HG02852 (cell line): Measurements from ENCODE around the gene WDR83.
"Not testable (repeated sequence)": the region's sequence is repeated elsewhere in the genome, so short reads cannot be mapped to it uniquely, and the experiment has no call there.

Source experiments
- ATAC-seq: cut with Tn5 transposase; IDR thresholded peaks from one replicate; pipeline ENCODE4 v1.9.1; 2021; ENCODE audit warnings: mild to moderate bottlenecking, moderate library complexity; ENCODE audit not compliant: unreplicated experiment

The WDR83 gene

GRCh38 chr19:12655546-12655945, 11.1 kb upstream of the WDR83 start:
- ATAC-seq, result no peak

GRCh38 chr19:12656899-12657571, 9.6 kb upstream of the WDR83 start:
- no peak for ATAC-seq

DNA sequence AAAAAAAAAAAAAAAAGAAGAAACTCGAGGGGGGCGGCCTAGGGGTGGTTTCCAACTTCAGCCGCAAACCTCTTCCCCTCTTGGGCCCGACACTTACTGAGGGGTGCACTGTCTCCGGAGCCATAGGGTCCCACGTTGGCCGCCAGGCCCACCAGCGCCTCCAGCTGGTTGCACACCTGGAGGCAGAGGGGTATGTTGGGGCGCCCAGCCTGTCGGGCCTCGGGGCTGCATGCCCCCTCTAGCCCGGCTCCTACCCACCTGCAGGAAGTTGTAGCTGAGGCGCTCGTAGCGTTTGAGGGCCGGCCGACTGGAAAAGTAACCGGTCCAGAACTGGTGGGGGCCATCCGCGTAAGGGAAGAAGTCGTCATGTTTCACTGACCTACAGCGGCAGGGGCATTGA, 8.6 kb upstream of the WDR83 start:
- no peak for ATAC-seq

DNA sequence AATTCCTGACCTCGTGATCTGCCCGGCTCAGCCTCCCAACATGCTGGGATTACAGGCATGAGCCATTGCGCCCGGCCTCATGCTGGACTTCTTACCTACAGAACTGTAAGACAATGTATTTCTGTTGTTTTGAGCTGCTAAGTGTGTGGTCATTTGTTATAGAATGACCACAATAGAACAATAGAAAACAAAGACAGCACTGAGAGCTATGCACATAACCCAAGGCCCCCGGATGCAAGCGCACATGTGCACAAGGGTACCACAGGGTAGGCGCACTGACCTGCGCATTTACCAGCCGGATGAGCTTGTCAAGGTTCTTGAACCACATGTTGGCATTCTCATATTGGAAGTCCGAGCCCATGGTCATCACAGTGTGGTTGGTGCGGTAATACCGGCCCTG, 5.6 kb upstream of the WDR83 start:
- no peak for ATAC-seq

DNA sequence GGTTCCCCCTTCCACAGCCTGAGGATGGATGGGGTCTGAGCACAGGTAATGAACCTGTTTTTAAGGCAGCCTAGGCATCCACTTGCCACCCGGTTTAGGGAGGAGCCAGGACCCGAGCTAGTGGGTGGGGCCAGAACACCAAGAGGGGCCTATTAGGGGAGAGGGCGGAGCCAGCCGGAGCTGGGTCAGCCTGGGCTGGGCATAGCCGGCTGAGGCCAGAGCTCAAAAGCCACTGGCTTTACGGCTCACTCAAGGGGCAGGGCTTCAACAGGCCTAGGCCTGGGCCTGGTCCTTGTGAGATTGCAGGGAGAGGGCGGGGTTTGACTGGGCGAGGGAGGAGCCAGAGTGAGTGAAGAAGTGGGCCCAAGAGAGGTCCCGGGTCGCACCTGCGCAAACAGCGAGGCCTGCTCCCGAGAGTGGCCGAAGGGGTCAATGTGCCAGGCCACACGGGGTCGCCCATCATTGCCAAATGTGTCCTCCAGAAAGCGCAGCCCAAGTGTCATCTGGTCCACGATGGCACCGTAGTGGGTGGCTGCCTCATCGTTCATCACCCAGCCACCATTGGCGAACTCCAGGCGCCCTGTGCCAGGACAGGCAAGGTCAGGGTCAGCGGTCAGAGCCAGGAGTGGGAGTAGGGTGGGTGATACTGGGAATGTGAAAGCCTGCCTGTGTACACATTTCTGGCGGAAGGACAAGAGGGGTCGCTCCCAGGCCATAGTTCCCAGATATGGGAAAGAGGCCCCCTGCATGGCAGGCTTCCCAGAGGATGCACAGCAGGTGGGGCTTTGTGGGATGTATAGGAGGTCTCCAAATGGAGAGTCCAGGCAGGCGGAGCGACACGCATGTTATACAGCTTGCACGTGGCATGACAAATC, 2.0 kb upstream of the WDR83 start:
- ATAC-seq, result no peak

DNA sequence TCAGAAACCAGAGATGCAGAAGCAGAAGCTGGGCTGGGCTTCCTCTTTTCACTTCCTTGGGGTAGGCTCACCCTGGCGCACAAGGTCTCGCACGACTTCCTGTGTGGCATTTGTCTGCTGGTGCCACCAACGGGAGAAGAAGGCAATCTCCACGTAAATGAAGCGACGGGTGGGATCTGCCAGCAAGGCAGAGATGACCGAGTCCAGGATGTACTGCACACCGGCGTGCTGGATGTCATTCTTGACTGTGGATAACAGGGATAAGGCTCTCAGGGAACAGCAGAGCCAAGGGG, 1.4 kb upstream of the WDR83 start:
- ATAC-seq, result no peak

DNA sequence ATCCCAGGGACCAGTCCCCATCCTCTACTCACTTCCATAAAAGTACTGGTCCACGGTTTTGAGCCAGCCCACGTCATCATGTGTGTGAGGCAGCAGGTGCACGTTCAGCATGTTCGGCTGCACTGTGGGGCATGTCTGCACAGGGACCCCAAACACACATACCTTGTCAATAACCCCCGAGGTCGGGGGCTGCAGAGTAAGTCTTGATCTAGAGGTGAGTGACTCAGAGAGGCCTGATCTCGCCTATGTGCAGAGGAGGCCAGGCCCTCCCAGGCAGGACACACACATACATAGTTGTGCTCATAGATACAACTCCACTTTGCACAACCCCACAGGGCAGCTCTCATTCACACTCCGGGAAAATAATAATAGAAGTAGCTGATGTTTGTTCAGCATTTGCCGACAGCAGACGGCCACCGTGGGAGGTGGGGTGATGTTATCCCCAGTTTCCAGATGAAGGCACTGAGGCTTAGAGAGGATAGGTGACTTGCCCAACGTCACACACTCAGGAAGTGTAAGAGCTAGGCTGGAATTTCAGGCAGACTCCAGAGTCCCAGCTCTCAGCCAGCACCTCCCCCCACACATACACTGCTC, 839 bp upstream of the WDR83 start:
- no peak for ATAC-seq

DNA sequence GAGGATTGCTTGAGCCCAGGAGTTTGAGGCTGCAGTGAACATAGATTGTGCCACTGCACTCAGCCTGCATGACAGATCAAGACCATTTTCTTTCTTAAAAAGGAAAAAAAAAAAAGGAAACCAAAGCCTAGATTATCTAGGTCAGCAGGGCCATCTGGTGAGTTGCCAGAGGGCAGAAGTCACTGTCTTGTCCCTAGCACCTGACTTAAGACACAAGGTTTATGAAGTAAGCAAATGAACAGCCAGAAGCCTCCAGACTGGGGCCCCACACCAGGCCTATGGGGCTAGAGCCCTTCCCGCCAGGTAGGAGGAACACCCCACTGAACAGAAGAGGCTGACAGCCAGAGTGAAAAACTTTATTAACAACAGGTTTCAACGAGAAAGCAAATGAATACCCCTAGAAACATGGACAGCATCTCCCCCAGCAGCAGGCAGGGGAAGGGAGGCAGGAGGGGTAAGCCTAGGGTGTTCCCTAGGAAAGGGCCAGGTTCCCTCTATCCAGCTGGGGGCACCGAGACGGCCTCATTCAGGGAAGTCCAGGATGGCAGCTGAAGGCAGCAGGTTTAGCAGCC, 1.2 kb downstream of the WDR83 start:
- ATAC-seq, result no peak

DNA sequence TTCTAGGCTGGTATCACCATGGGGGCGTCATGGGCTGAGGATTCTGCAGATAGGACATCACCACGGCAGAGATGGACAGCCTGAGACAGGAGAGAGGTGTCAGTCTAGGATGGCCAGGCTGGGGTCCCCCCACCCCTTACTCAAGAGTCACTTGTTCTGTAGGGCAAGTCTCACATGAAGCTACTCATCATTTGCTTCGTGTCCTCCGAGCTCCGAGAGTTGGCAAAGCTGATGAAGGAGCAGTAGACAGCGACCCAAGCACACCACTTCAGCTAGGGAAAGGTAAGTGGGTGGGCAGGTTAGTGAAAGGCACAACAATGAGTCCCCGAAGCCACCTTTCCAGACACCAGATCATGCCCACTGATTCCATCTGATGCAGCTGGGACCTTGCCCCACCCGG, 1.7 kb downstream of the WDR83 start:
- ATAC-seq, result no peak

DNA sequence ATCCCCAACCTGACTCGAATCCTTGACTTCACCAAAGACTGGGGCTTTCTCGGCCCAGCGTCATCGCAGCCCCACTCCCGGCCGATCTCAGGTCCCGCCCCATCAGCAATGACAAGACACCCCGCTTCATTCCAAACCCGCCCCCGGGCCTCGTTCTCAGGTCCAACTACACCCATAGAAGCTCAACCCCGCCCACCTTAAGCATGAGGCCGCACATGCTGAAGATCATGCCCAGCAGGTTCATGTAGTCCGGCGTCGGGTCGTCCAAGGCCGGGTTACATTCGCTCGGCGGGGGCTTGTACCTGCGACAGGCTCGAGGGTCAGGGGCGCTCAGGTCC, 2.3 kb downstream of the WDR83 start:
- ATAC-seq, result no peak

DNA sequence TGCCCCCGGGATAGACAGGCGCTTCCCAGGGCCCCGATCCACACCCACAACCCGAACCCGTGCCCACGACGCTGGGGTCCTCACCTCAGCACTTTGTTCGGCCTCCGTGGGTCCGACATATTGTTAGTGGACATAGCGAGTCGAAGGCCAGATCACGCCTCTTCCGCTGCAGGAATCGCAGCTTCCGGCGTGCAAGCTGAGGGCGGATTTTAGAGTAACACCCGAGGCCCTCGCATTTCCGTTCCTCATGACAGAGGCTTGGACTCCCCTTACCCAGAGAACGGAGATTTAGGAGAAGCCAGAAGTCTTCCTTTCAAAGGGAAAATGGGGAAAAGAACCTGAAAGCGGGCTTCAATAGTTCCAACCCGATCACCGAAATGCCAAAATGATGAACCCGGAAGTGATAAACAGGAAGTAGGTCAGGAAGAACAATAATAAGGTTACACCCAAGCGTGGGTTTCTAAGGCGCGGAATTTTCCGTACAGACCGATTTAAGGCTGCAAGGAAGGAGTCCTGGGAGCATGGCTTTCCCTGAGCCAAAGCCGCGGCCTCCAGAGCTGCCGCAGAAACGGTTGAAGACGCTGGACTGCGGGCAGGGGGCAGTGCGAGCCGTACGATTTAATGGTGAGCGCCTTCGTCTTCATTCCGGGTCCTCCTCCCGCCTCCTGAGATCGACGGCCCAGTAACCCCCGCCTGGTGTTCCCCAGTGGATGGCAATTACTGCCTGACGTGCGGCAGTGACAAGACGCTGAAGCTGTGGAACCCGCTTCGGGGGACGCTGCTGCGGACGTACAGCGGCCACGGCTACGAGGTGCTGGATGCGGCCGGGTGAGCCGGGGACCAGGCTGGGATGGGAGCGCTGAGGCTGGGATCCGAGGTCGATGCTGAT, 2.9 kb downstream of the WDR83 start:
- ATAC-seq, result no peak

GRCh38 chr19:12670159-12670928, 3.7 kb downstream of the WDR83 start:
- ATAC-seq, result no peak

GRCh38 chr19:12672744-12673143, 6.1 kb downstream of the WDR83 start:
- no peak for ATAC-seq

DNA sequence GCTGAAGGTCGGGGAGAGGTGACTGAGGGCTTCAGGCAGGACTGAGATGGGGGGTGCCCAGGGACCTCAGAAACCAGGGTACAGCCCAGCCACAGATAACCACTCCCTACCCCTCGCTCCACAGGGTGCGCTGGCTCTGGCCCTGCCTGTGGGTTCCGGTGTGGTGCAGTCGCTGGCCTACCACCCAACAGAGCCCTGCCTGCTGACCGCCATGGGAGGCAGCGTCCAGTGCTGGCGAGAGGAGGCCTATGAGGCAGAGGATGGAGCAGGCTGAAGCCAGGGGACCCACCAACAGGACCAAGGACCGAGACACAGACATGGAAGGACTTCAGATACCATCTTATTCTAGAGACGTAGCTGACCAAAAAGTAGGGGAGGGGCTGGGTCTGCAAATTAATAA, 8.8 kb downstream of the WDR83 start:
- ATAC-seq, result no peak

DNA sequence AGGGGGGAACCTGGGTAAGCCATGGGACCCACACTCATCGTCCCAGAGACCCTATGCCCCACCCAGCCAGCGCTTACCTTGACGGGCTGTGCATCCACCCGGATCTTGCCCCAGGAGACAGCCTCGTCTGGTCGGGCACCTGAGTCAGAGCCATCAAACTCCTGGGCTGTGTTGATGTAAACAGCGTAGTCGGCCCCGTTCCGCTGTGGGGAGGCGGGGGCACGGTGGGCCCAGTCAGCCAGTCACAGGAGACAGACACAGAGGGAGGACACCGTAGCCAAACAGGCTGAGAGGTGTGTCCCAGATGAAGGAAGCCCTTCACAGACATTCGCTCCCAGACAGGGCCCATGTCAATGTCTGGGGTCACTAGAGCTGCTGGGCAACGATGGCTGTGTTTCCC, 9.3 kb downstream of the WDR83 start:
- no peak for ATAC-seq

GRCh38 chr19:12676384-12676792, 9.8 kb downstream of the WDR83 start:
- no peak for ATAC-seq

GRCh38 chr19:12676928-12677327, 10.3 kb downstream of the WDR83 start:
- ATAC-seq, result no peak

GRCh38 chr19:12678039-12678438, 11.4 kb downstream of the WDR83 start:
- ATAC-seq, result not testable (repeated sequence)

DNA sequence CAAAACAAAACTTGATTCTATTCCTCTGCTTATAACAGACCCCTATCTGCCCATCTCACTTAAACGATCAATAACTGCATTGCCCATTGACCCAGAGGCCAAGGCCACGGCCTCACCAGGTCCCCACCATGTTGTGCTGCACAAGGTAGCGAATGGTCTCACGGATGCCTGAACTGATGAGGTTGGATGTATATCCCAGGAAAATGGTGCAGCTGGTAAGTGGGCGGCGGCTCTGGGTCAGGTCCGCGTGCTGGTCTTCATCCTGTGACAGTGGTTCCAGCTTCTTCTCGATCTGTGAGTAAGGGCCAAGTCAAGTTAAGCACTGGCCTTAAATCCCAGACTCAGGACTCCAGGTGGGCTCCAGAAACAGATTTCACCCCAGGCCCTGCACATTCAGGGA, 13.4 kb downstream of the WDR83 start:
- no peak for ATAC-seq
